ENCODE measurements around the gene CAPNS2.

The CAPNS2 gene

DNA sequence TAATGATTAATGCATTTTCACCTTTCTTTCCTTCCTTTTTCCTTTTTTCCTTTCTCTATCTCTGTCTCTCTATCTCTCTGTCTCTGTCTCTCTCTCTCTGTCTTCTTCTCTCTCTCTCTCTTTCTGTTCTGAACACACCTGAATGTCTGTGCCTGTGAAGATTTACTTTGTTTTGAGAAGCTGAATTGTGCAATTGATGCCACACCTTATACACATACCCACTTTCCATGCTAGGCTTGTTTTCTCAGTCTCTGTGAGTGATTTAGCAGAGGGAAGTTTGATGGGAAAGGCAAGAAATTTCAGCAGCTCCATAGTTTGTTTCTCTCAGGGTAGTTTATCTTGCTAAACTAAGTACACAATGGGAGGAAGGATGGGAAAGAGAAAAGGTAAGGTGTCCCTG lies 9.3 kb upstream of the CAPNS2 start:
- no peaks in the 10 kb centered on the region for H3F3A ChIP-seq (ENCODE audit: insufficient read depth, low read length)
- no peaks in the 10 kb centered on the region for H3K9me3 ChIP-seq (replicated peaks; ENCODE audit: insufficient read depth, low read length)
- TF ChIP-seq, protein P1, sequence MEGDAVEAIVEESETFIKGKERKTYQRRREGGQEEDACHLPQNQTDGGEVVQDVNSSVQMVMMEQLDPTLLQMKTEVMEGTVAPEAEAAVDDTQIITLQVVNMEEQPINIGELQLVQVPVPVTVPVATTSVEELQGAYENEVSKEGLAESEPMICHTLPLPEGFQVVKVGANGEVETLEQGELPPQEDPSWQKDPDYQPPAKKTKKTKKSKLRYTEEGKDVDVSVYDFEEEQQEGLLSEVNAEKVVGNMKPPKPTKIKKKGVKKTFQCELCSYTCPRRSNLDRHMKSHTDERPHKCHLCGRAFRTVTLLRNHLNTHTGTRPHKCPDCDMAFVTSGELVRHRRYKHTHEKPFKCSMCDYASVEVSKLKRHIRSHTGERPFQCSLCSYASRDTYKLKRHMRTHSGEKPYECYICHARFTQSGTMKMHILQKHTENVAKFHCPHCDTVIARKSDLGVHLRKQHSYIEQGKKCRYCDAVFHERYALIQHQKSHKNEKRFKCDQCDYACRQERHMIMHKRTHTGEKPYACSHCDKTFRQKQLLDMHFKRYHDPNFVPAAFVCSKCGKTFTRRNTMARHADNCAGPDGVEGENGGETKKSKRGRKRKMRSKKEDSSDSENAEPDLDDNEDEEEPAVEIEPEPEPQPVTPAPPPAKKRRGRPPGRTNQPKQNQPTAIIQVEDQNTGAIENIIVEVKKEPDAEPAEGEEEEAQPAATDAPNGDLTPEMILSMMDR (IDR thresholded peaks at IDR 0.05; ENCODE audit: low read length): no peak
- TF ChIP-seq EZH2phosphoT487 (IDR thresholded peaks at IDR 0.05; ENCODE audit: low read length) (no peak), EZH2 (optimal IDR thresholded peaks at IDR 0.05; ENCODE audit: low read depth, low read length) (no peak)
- no peak overlapping the region for H3K4me2 ChIP-seq (ENCODE audit: low read depth, low read length)
- H3K79me2 ChIP-seq (ENCODE audit: low read length): no peaks in the 10 kb centered on the region
- no peak overlapping the region for H2AFZ ChIP-seq (ENCODE audit: low read length)
- DNase-seq: no peak
- H3K9me2 ChIP-seq (replicated peaks; ENCODE audit: insufficient read depth, low read length): no peaks in the 10 kb centered on the region
- H3K9ac ChIP-seq (ENCODE audit: low read length): no peak overlapping the region
- H3K27me3 ChIP-seq (replicated peaks; ENCODE audit: insufficient read depth, low read length): no peaks in the 10 kb centered on the region
- H3K4me1 ChIP-seq (ENCODE audit: low read length): no peaks in the 10 kb centered on the region
- no peak overlapping the region for H3K27ac ChIP-seq (ENCODE audit: low read length)
- H4K20me1 ChIP-seq (ENCODE audit: insufficient read depth, low read length): no peaks in the 10 kb centered on the region
- H3K36me3 ChIP-seq (replicated peaks; ENCODE audit: insufficient read depth, low read length): no peaks in the 10 kb centered on the region
- H3K4me3 ChIP-seq (ENCODE audit: low read length): no peak overlapping the region

DNA sequence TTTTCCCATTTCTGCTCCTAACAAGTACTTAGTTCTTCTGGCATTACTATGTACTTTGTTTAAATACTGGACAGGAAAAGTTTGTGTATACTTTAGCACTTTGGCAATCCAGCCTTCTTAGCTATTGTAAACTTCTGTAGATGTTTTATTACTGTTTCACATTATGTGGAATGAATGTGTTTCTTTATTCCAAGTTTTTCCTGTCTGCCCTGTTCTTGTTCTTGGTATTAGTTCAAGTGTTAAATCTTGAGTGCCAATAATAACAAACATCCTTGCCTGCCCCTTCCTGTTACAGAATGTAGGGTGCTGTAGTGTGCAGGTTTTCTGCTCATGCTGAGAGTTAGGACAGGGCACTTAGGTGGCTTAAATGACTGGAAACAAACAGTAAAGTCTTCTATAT lies 7.3 kb upstream of the CAPNS2 start:
- H3K27me3 ChIP-seq (replicated peaks; ENCODE audit: insufficient read depth, low read length): no peaks in the 10 kb centered on the region
- H3K27ac ChIP-seq (ENCODE audit: low read length): no peak overlapping the region
- no peaks in the 10 kb centered on the region for H4K20me1 ChIP-seq (ENCODE audit: insufficient read depth, low read length)
- H3F3A ChIP-seq (ENCODE audit: insufficient read depth, low read length): no peaks in the 10 kb centered on the region
- no peaks in the 10 kb centered on the region for H3K9me3 ChIP-seq (replicated peaks; ENCODE audit: insufficient read depth, low read length)
- H2AFZ ChIP-seq (ENCODE audit: low read length): no peak overlapping the region
- DNase-seq: no peak
- no peaks in the 10 kb centered on the region for H3K4me1 ChIP-seq (ENCODE audit: low read length)
- no peak overlapping the region for H3K4me3 ChIP-seq (ENCODE audit: low read length)
- H3K36me3 ChIP-seq (replicated peaks; ENCODE audit: insufficient read depth, low read length): no peaks in the 10 kb centered on the region
- H3K4me2 ChIP-seq (ENCODE audit: low read depth, low read length): no peak overlapping the region
- TF ChIP-seq EZH2 (optimal IDR thresholded peaks at IDR 0.05; ENCODE audit: low read depth, low read length) (no peak), EZH2phosphoT487 (IDR thresholded peaks at IDR 0.05; ENCODE audit: low read length) (no peak)
- TF ChIP-seq, protein P1 (IDR thresholded peaks at IDR 0.05; ENCODE audit: low read length): no peak
- no peaks in the 10 kb centered on the region for H3K79me2 ChIP-seq (ENCODE audit: low read length)
- no peak overlapping the region for H3K9ac ChIP-seq (ENCODE audit: low read length)
- H3K9me2 ChIP-seq (replicated peaks; ENCODE audit: insufficient read depth, low read length): no peaks in the 10 kb centered on the region

- no peak overlapping the region for H3K27ac ChIP-seq (ENCODE audit: low read length)
- no peaks in the 10 kb centered on the region for H3K9me3 ChIP-seq (replicated peaks; ENCODE audit: insufficient read depth, low read length)
- no peaks in the 10 kb centered on the region for H3K79me2 ChIP-seq (ENCODE audit: low read length)
- peaks cover 2% of the 10 kb centered on the region for H3K4me1 ChIP-seq (ENCODE audit: low read length)
- H3K4me3 ChIP-seq (ENCODE audit: low read length): no peak overlapping the region
- H4K20me1 ChIP-seq (ENCODE audit: insufficient read depth, low read length): no peaks in the 10 kb centered on the region
- no peak for DNase-seq
- H3F3A ChIP-seq (ENCODE audit: insufficient read depth, low read length): no peaks in the 10 kb centered on the region
- H3K36me3 ChIP-seq (replicated peaks; ENCODE audit: insufficient read depth, low read length): no peaks in the 10 kb centered on the region
- no peak overlapping the region for H3K9ac ChIP-seq (ENCODE audit: low read length)
- no peaks in the 10 kb centered on the region for H3K27me3 ChIP-seq (replicated peaks; ENCODE audit: insufficient read depth, low read length)
- H3K9me2 ChIP-seq (replicated peaks; ENCODE audit: insufficient read depth, low read length): no peaks in the 10 kb centered on the region
- no peak overlapping the region for H3K4me2 ChIP-seq (ENCODE audit: low read depth, low read length)
- H2AFZ ChIP-seq (ENCODE audit: low read length): no peak overlapping the region
- TF ChIP-seq EZH2 (optimal IDR thresholded peaks at IDR 0.05; ENCODE audit: low read depth, low read length) (no peak), EZH2phosphoT487 (IDR thresholded peaks at IDR 0.05; ENCODE audit: low read length) (no peak)
- TF ChIP-seq, protein P1 (IDR thresholded peaks at IDR 0.05; ENCODE audit: low read length): no peak
Observed at GRCh38 chr16:55559933-55560516, 6.5 kb upstream of the CAPNS2 start.
